K562 (cell line): Measurements from ENCODE around the gene SLC35A1. TPM values are rescaled to one million over a fixed set of nuclear protein-coding genes. Genes with fewer than 3 reads are reported as not detected.
A peak's percentile ranks its signal among the peaks of the same experiment; 100 is the strongest.

ENCODE experiments used
- ATAC-seq: fragments of 200-7000 bp; cut with Tn5 transposase; 3 replicates; pipeline ENCODE4 v1.9.1; 2020; ENCODE audit warnings: moderate library complexity
- BruUV-seq: library from RNA; stranded (reverse); fragments of 400-500 nt; replicated peaks from 2 replicates; lab custom pipeline; 2021; lab: Mats Ljungman, UMichigan
- CTCF ChIA-PET: fragments of 300-600 bp; formaldehyde crosslinking; extraction: SDS; loops from one replicate; lab custom pipeline; 2021; ENCODE audit warnings: low intra/inter-chr PET ratio; lab: Yijun Ruan, JAX
- POLR2A ChIA-PET: fragments of 300-600, 350-650 bp; sonication (Branson Sonifier 250); formaldehyde crosslinking; extraction: SDS; loops from one replicate; lab custom pipeline; 2021; ENCODE audit warnings: antibody characterized with exemption, inconsistent platforms; lab: Yijun Ruan, JAX
- DNase-seq, 4 experiments: peaks; one replicate each; pipeline versions ENCODE4 v3.0.0 to v3.0.0-alpha.2; 2011 to 2018; ENCODE audit warnings: low spot score in 3 of 4, mixed read lengths in 3 of 4; ENCODE audit errors: extremely low read depth in 1 of 4
- FAIRE-seq: peaks from 2 replicates; lab custom pipeline; 2011; peaks lifted over from hg19 to GRCh38; lab: Jason Lieb, UNC
- H2AFZ ChIP-seq: 2 replicates; pipeline ENCODE4 v1.6.0; 2011; ENCODE audit warnings: low read depth, low read length, control low read depth, inconsistent platforms
- H3K27ac ChIP-seq: fragments of 200-600 bp; 3 replicates; pipeline ENCODE4 v1.8.0; 2011; ENCODE audit warnings: low read depth, mild to moderate bottlenecking, control low read depth, inconsistent platforms, low read length, moderate library complexity, mixed read lengths; ENCODE audit errors: extremely low read depth
- H3K27me3 ChIP-seq, 2 experiments: fragments of 300-600 bp in 1 of 2; 2 replicates in 1 of 2; 3 replicates in 1 of 2; pipeline versions ENCODE4 v1.6.0 to v1.8.0; 2011; ENCODE audit warnings: inconsistent platforms in 2 of 2, low read length in 2 of 2, mild to moderate bottlenecking in 1 of 2, mixed read lengths in 1 of 2, moderate library complexity in 1 of 2; ENCODE audit not compliant: control insufficient read depth in 2 of 2, insufficient read depth in 2 of 2
- H3K36me3 ChIP-seq: fragments of 300-600 bp; 3 replicates; pipeline ENCODE4 v1.8.0; 2011; ENCODE audit warnings: mild to moderate bottlenecking, low read length, inconsistent platforms; ENCODE audit not compliant: control insufficient read depth, insufficient read depth
- H3K4me1 ChIP-seq, 2 experiments: fragments of 200-600 bp in 1 of 2; replicated peaks in 1 of 2; 2 replicates in 1 of 2; 3 replicates in 1 of 2; pipeline versions ENCODE4 v1.5.1 to v1.8.0; 2011; ENCODE audit warnings: inconsistent platforms in 2 of 2, low read length in 2 of 2, mild to moderate bottlenecking in 1 of 2, mixed read lengths in 1 of 2, moderate library complexity in 1 of 2; ENCODE audit not compliant: control insufficient read depth in 2 of 2, insufficient read depth in 2 of 2
- H3K4me2 ChIP-seq: 2 replicates; pipeline ENCODE4 v1.6.1; 2011; ENCODE audit warnings: low read length, control low read depth, inconsistent platforms, mixed read lengths; ENCODE audit not compliant: insufficient read depth
- H3K4me3 ChIP-seq: fragments of 200-600 bp; sonication (generic), shearing (Covaris generic); 2 replicates; pipeline ENCODE4 v1.5.1; 2016; ENCODE audit warnings: control low read depth, inconsistent platforms
- H3K79me2 ChIP-seq: fragments of 200-600 bp; 3 replicates; pipeline ENCODE4 v1.8.0; 2011; ENCODE audit warnings: low read length, inconsistent platforms; ENCODE audit not compliant: control insufficient read depth, insufficient read depth
- H3K9ac ChIP-seq, 2 experiments: 2 replicates each; pipeline versions ENCODE4 v1.6.0 to v1.6.1; 2011; ENCODE audit warnings: low read depth in 2 of 2, low read length in 2 of 2, control low read depth in 1 of 2, inconsistent platforms in 1 of 2, mild to moderate bottlenecking in 1 of 2, mixed read lengths in 1 of 2; ENCODE audit not compliant: insufficient read depth in 1 of 2
- H3K9me1 ChIP-seq: one replicate; pipeline ENCODE4 v1.6.0; 2011; ENCODE audit warnings: inconsistent platforms, mild to moderate bottlenecking, low read length, moderate library complexity; ENCODE audit not compliant: control insufficient read depth, insufficient read depth
- H3K9me3 ChIP-seq: replicated peaks from 2 replicates; pipeline ENCODE4 v1.5.1; 2011; ENCODE audit warnings: low read depth, low read length, inconsistent platforms; ENCODE audit not compliant: control insufficient read depth, insufficient read depth
- H4K20me1 ChIP-seq: replicated peaks from 2 replicates; pipeline ENCODE4 v1.6.1; 2011; ENCODE audit warnings: low read length, inconsistent platforms, mixed read lengths; ENCODE audit not compliant: control insufficient read depth, insufficient read depth
- ARID1B ChIP-seq: fragments of 450-650 bp; IDR thresholded peaks from 2 replicates; pipeline ENCODE4 v1.6.1; 2016; ENCODE audit warnings: antibody characterized with exemption, mild to moderate bottlenecking, inconsistent platforms
- FOS ChIP-seq: IDR thresholded peaks from 3 replicates; pipeline ENCODE4 v1.6.1; 2011; ENCODE audit not compliant: insufficient read length; ENCODE audit errors: extremely low read depth
- GABPA ChIP-seq: fragments of 200-800 bp; sonication (Bioruptor generic); conservative IDR thresholded peaks from 2 replicates; pipeline ENCODE4 v1.6.1; 2016; ENCODE audit warnings: low read depth, missing genetic modification characterization, missing compliant biosample characterization
- MEF2D ChIP-seq: conservative IDR thresholded peaks from 2 replicates; pipeline ENCODE4 v1.6.1; 2016; ENCODE audit warnings: low read depth, missing genetic modification characterization, missing compliant biosample characterization
- MYC ChIP-seq, 2 experiments: fragments of 250-450 bp in 1 of 2; sonication (Bioruptor Pico) in 1 of 2; IDR thresholded peaks; 2 replicates each; pipeline versions ENCODE4 v1.5.1 to v1.6.1; 2012 to 2021; ENCODE audit warnings: low read depth in 2 of 2, borderline replicate concordance in 1 of 2, improper control_type of control experiment in 1 of 2, low read length in 1 of 2, mild to moderate bottlenecking in 1 of 2, moderate library complexity in 1 of 2
- WGBS: fragments of 100-300 bp; shearing (Covaris generic); methylation state at CpG from one replicate; pipeline ENCODE4 v1.1.6; 2016; ENCODE audit warnings: low coverage, mixed read lengths; ENCODE audit not compliant: insufficient coverage; ENCODE audit errors: missing lambda C conversion rate; 5-methylcytosine and 5-hydroxymethylcytosine counted together
- in situ Hi-C: fragments of 300-500 bp; cut with MboI; formaldehyde crosslinking; loops from 4 replicates; pipeline ENCODE4 v1.15.0; 2018; ENCODE audit warnings: inconsistent platforms, mixed read lengths
- intact Hi-C: fragments of 100-400 bp; cut with micrococcal nuclease; formaldehyde crosslinking; loops from 2 replicates; pipeline ENCODE4 v1.14.2; 2022
- polyA plus RNA-seq, 8 experiments: library from polyadenylated mRNA; depleted of rRNA in 4 of 8; stranded (reverse) in 5 of 8; unstranded in 3 of 8; fragments of >200 nt; fragmentation: Nextera tagmentation in 2 of 8; fragmentation: Illumina TruSeq in 1 of 8; extraction: Ambion mirVana in 2 of 8; extraction: Trizol in 1 of 8; gene quantifications; 2 replicates each; pipeline versions ENCODE4 v1.2.1 to v1.2.3, GENCODE V29; 2011 to 2014; ENCODE audit warnings: inconsistent platforms in 1 of 8, missing spikeins in 1 of 8
- total RNA-seq, 7 experiments: library from RNA; depleted of rRNA in 6 of 7; stranded (reverse); fragments of >200 nt in 6 of 7; fragmentation: Illumina TruSeq in 2 of 7; extraction: Trizol in 2 of 7; gene quantifications; 2 replicates each; pipeline versions ENCODE4 v1.2.1 to v1.2.3, GENCODE V29; 2011 to 2021; ENCODE audit warnings: low replicate concordance in 1 of 7
- TF ChIP-seq, protein P1 (sequence below): fragments of 250-450 bp; sonication (Bioruptor Pico); IDR thresholded peaks from 2 replicates; pipeline ENCODE4 v1.4.0; 2020; ENCODE audit warnings: mild to moderate bottlenecking, moderate library complexity
- TF ChIP-seq, protein P2 (sequence below): fragments of 450-650 bp; IDR thresholded peaks from 2 replicates; pipeline ENCODE4 v1.6.1; 2016

SLC35A1 gene
- total and polyA plus RNA-seq, 9 of the 15 experiments (the other 6 are each of a cell fraction or from before 2014, with no cell fraction given): 7.5 to 37.1 (median 14.9) TPM

DNA sequence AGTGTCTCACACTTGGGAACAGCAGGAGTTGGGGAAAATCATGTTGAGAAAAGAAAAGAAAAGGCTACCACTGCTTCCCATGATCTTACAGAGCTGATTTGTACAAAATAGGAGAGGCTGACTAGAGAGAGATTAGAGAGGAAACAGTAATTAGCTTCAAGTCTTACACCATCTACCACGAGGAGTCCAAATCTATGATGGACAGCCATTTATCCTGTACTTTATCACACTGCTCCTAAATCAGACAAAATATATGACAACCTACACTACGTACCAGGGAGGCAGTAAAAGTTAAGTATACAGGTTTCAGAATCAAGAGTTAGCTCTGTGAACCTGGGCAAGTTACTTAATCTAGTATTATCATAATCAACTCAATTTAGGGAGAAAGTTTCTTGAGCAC lies 79.0 kb downstream of the SLC35A1 start (continued):
- TF ChIP-seq, protein P1, sequence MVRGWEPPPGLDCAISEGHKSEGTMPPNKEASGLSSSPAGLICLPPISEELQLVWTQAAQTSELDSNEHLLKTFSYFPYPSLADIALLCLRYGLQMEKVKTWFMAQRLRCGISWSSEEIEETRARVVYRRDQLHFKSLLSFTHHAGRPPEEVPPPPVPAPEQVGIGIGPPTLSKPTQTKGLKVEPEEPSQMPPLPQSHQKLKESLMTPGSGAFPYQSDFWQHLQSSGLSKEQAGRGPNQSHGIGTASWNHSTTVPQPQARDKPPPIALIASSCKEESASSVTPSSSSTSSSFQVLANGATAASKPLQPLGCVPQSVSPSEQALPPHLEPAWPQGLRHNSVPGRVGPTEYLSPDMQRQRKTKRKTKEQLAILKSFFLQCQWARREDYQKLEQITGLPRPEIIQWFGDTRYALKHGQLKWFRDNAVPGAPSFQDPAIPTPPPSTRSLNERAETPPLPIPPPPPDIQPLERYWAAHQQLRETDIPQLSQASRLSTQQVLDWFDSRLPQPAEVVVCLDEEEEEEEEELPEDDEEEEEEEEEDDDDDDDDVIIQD: no peak
- TF ChIP-seq MYC (IDR thresholded peaks at IDR 0.05; ENCODE audit: low read depth, low read length): peak; percentile 80
- TF ChIP-seq MYC (CRISPR knock-in tag; IDR thresholded peaks at IDR 0.05; ENCODE audit: borderline replicate concordance, low read depth): no peak
- TF ChIP-seq, protein P2, sequence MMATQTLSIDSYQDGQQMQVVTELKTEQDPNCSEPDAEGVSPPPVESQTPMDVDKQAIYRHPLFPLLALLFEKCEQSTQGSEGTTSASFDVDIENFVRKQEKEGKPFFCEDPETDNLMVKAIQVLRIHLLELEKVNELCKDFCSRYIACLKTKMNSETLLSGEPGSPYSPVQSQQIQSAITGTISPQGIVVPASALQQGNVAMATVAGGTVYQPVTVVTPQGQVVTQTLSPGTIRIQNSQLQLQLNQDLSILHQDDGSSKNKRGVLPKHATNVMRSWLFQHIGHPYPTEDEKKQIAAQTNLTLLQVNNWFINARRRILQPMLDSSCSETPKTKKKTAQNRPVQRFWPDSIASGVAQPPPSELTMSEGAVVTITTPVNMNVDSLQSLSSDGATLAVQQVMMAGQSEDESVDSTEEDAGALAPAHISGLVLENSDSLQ: peak; percentile 91
- peak; percentile 31; the same call in 1 of the 2 replicates for TF ChIP-seq GABPA
- TF ChIP-seq ARID1B: peak; percentile 22; the same call in 1 of the 2 replicates

DNA sequence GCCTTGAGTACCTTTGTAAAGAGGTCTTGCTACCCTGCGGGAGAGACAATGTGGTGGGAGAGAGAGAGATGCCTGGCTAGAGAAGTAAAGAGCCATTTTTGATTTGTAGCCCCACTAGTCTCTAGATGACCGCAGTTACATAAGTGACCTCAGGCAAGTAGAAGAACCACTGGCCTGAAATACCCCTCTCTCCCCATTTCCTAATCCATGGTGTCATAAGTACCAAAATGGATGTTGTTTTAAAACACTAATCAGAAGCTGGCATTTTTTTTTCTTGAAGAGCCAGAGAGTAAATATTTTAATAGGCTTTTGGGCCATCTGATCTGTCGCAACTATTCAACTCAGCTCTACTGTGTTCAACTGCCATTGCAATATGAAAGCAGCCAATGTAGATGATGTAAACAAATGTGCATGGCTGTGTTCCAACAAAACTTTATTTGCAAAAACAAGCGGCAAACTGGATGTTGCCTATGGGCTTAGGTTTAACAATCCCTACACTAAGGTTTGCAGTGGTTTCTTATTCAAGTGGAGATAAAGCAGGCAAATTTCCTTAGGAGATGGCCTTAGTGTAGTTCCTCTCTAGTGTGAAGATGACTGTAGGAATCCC lies 80.5 kb downstream of the SLC35A1 start:
- no peak overlapping the region for H3K27ac ChIP-seq
- H3K27me3 ChIP-seq: no peaks in the 10 kb centered on the region
- no peak overlapping the region for H2AFZ ChIP-seq
- H3K4me1 ChIP-seq: peaks cover 2 to 9% of the 10 kb centered on the region in 2 experiments; a peak in 2 of 5 replicates
- H3K9me1 ChIP-seq: no peaks in the 10 kb centered on the region
- H3K9ac ChIP-seq: no peak overlapping the region
- in situ Hi-C loops: no loop called here
- ATAC-seq (no peak), FAIRE-seq (no peak), DNase-seq (no peak)
- intact Hi-C loops: no loop called here
- POLR2A ChIA-PET: no interaction called here
- H3K4me2 ChIP-seq: no peak overlapping the region
- H3K79me2 ChIP-seq: 0 out of 3 replicates have a peak, but pooled peaks cover 2% of the 10 kb centered on the region
- H3K9me3 ChIP-seq: no peaks in the 10 kb centered on the region
- no peaks in the 10 kb centered on the region for H4K20me1 ChIP-seq
- CTCF ChIA-PET: no interaction called here
- H3K4me3 ChIP-seq: no peak overlapping the region
- peaks cover 65% of the 10 kb centered on the region for H3K36me3 ChIP-seq
- no TSS peak for BruUV-seq
- 89% methylated on average over 4 of the region's 4 CpGs for WGBS
- TF ChIP-seq MEF2D (tag) (no peak), FOS (no peak)
